Epithelial cell of proximal tubule (primary cell): ENCODE results near the gene GRM7. TPM values are rescaled to one million over a fixed set of nuclear protein-coding genes. Genes with fewer than 3 reads are reported as not detected.

ENCODE experiments used
- DNase-seq: peaks from one replicate; pipeline ENCODE4 v3.0.0-alpha.2; 2011; ENCODE audit warnings: low read depth
- H3K4me3 ChIP-seq: 2 replicates; pipeline ENCODE4 v1.5.1; 2011; ENCODE audit warnings: low read depth, mild to moderate bottlenecking, low read length
- total RNA-seq: library from RNA; depleted of rRNA; stranded (reverse); fragments of >200 nt; gene quantifications from 2 replicates; pipeline ENCODE4 v1.2.3, GENCODE V29; 2015
- TF ChIP-seq, protein P1 (sequence below): conservative IDR thresholded peaks from 2 replicates; pipeline ENCODE4 v1.5.1; 2012; ENCODE audit warnings: low read depth, mild to moderate bottlenecking, low read length

GRM7 gene
- total RNA-seq, 1 donor from 2014 or later: not detected

DNA sequence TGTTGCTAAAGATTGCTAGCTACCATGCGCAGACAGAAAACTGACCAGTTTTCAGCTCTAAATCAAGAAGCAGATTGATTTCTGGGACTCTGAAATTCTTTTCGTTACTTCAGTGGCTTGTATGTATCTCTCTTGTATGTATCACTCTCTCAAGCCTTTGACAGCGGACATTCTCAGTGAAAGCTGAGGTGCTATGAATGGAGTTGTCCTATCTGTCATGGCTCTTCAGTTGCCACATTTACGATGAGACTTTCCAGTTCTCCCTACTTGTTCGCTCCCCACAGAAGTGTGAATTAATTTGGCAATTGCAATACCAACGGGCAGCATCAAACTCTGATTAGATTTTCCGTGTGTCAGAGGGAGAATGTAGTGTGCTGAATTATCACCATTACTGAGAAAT lies 432.4 kb downstream of the GRM7 start:
- no peak for DNase-seq
- no peak overlapping the region for H3K4me3 ChIP-seq
- TF ChIP-seq, protein P1, sequence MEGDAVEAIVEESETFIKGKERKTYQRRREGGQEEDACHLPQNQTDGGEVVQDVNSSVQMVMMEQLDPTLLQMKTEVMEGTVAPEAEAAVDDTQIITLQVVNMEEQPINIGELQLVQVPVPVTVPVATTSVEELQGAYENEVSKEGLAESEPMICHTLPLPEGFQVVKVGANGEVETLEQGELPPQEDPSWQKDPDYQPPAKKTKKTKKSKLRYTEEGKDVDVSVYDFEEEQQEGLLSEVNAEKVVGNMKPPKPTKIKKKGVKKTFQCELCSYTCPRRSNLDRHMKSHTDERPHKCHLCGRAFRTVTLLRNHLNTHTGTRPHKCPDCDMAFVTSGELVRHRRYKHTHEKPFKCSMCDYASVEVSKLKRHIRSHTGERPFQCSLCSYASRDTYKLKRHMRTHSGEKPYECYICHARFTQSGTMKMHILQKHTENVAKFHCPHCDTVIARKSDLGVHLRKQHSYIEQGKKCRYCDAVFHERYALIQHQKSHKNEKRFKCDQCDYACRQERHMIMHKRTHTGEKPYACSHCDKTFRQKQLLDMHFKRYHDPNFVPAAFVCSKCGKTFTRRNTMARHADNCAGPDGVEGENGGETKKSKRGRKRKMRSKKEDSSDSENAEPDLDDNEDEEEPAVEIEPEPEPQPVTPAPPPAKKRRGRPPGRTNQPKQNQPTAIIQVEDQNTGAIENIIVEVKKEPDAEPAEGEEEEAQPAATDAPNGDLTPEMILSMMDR: no peak

DNA sequence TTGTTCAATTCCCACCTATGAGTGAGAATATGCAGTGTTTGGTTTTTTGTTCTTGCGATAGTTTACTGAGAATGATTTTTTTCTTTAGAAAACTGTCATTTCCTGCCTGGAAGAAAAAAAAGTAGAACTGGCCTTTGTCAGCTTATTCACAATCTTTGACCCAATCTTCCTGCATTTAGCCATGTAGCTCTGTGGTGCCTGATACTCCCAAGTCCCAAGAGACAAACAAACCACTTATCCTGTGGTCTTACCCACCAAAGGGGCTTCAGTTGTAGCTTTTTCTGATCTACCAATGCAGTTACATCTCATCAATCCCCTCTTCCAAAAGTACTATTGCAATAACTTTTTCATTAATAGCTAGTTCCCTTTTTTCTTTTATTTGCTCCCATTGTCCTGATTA lies 444.6 kb downstream of the GRM7 start:
- TF ChIP-seq, protein P1: no peak
- DNase-seq: no peak
- no peak overlapping the region for H3K4me3 ChIP-seq

DNA sequence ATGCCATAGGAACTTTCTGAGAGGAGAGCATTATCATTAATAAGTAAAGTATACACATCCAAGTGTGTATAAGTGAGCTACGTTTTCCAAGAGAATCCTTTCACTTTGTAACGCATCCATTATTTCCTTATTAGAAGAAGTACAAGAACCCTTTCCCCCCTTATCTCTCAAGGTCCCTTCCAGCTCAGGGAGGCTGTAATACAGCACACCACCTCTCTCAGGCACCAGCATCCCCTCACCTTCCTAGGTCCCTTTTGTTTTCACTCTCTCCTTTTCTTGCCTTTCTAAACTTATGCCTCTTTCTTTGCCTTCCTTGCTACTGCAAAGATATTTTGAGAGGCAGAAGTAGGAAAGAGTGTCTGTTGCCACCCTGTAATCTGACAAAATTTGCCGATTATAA lies 446.0 kb downstream of the GRM7 start:
- no peak overlapping the region for H3K4me3 ChIP-seq
- TF ChIP-seq, protein P1: no peak
- DNase-seq: no peak

DNA sequence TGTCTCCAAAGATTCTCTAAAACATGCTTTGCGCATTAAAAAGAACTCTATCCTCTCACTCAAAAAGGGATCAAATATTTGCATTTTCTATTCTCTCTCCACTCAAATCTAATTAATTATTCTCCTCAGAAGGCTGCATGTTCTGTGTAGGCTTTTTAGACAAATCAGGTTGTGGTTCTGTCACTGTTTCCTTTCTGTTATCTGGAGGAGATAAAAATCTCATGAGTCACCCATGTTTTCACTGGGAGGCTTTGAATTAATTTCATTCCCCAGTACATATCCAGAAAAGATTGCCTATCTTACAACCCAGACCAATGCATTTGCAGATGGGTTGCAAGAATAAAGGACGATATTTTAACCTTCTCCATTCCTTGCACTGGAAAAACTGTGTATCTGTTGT lies 446.5 kb downstream of the GRM7 start:
- TF ChIP-seq, protein P1: no peak
- no peak overlapping the region for H3K4me3 ChIP-seq
- DNase-seq: no peak

DNA sequence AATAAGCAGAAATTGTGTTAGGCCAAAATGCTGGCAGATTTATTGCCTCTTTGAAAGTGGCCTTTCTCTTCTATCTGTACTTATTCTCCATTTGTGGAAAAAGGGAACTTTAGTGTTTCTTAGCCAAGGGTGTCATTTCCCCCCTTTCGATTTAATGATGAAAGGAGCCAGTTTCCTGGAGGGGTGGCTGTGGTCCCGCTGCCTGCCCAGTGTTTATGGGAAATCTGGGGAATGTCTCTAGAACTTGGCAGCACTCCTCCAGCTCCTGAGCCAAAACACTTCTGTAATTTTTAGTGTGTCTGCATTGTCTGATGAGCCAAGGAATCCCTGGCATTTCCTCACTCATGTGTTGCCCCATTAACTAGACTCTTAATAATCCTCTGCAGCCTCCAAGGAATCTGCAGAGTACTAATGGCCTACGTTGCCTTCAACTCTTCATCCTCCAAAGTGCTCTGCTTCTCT lies 448.8 kb downstream of the GRM7 start:
- TF ChIP-seq, protein P1: no peak
- no peak overlapping the region for H3K4me3 ChIP-seq
- DNase-seq: peak; percentile 63

DNA sequence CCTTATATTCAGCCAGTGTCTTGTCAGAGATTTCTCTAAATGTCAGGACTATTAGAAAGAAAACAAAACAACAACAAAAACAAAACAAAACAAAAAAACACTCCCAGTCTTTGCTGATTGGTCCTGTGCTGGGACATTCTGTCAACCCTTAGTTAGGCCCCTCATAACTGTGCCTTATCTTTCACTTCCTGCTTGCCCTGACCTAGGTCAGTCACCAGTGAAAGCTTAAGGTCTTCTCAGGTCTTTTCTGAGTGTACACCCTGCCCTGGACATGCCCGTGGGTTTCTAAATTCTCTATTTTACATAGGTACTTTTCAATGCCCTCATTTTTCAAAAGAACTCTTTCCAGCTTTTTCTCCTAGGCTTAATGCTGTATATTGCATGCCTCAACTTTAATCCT lies 454.1 kb downstream of the GRM7 start:
- TF ChIP-seq, protein P1: no peak
- no peak for DNase-seq
- no peak overlapping the region for H3K4me3 ChIP-seq

DNA sequence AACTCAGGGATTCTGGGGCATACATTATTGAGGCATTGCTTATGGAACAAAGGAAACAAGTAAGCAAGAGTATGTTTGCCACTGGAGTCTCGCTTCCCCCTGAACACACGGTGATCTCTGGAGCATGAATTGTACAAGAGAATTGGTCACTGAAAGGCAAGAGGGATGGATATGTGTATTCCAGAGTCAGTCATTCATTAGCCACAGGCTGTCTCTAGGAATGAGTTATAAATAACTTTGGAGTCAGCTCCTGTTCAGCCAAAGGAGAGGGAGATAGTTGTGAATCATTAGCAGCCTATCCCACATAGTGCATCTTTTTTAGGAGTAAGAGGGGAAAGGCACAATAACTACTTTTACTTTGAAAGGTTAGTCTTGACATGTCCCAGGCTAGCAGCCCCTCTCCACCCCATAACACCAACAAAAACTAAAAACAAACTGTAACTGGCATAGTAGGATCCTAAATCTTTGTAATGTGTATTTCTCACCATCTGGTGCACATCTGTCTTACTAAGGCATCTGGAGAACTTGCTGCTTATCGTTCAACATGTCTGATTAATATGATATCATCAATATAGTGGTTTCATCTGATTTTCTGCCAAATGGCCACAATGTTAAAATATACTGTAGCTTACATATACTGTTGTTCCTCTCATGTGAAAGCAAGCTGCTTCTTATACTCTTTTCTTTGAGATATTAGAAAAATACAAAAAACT lies 462.2 kb downstream of the GRM7 start:
- TF ChIP-seq, protein P1: no peak
- peak; percentile 71 for DNase-seq
- no peak overlapping the region for H3K4me3 ChIP-seq
